GM12878 (cell line): ENCODE results near the gene FCER2. TPM values are rescaled to one million over a fixed set of nuclear protein-coding genes. Genes with fewer than 3 reads are reported as not detected.

Source experiments
- EGR1 ChIP-seq, 2 experiments: IDR thresholded peaks; 1 replicate in 1 of 2; 2 replicates in 1 of 2; pipeline ENCODE4 v1.6.1; 2011 to 2012; ENCODE audit warnings: low read depth in 2 of 2, low read length in 2 of 2, borderline replicate concordance in 1 of 2, mild to moderate bottlenecking in 1 of 2, moderate library complexity in 1 of 2
- GATAD2B ChIP-seq: fragments of 450-650 bp; conservative IDR thresholded peaks from 2 replicates; pipeline ENCODE4 v1.6.1; 2017; ENCODE audit warnings: low read depth, mild to moderate bottlenecking, moderate library complexity
- JUND ChIP-seq: IDR thresholded peaks from 2 replicates; pipeline ENCODE4 v1.6.1; 2012; ENCODE audit warnings: low read depth, mild to moderate bottlenecking, low read length, improper control_type of control experiment, moderate library complexity
- MYB ChIP-seq: fragments of 150-350 bp; IDR thresholded peaks from 2 replicates; pipeline ENCODE4 v1.6.1; 2014; ENCODE audit warnings: mild to moderate bottlenecking, low read depth, low read length, borderline replicate concordance
- SMARCA5 ChIP-seq: fragments of 450-650 bp; IDR thresholded peaks from 2 replicates; pipeline ENCODE4 v1.6.1; 2017; ENCODE audit warnings: mild to moderate bottlenecking
- STAT1 ChIP-seq: fragments of 450-650 bp; conservative IDR thresholded peaks from 2 replicates; pipeline ENCODE4 v1.6.1; 2014; ENCODE audit warnings: antibody characterized with exemption, mild to moderate bottlenecking
- TCF12 ChIP-seq: IDR thresholded peaks from 2 replicates; pipeline ENCODE4 v1.6.1; 2011; ENCODE audit warnings: low read depth, mild to moderate bottlenecking, low read length
- ZNF217 ChIP-seq: fragments of 450-650 bp; IDR thresholded peaks from 2 replicates; pipeline ENCODE4 v1.6.1; 2017; ENCODE audit warnings: antibody characterized with exemption, mild to moderate bottlenecking
- polyA plus RNA-seq, 11 experiments: library from polyadenylated mRNA; depleted of rRNA in 4 of 11; unstranded in 6 of 11; stranded (reverse) in 5 of 11; fragments of >200 nt; fragmentation: Nextera tagmentation in 4 of 11; fragmentation: Illumina TruSeq in 1 of 11; extraction: Ambion mirVana in 4 of 11; extraction: Trizol in 1 of 11; gene quantifications; 1 replicate in 1 of 11; 2 replicates in 10 of 11; pipeline versions ENCODE4 v1.2.1 to v1.2.3, GENCODE V29; 2011 to 2016; ENCODE audit warnings: inconsistent platforms in 2 of 11, missing spikeins in 2 of 11, low read depth in 1 of 11
- total RNA-seq, 4 experiments: library from RNA; depleted of rRNA in 3 of 4; stranded (reverse); fragments of >200 nt in 3 of 4; fragmentation: Illumina TruSeq in 1 of 4; extraction: Trizol in 1 of 4; gene quantifications; 2 replicates each; pipeline versions ENCODE4 v1.2.1 to v1.2.3, GENCODE V29; 2013 to 2021
- TF ChIP-seq, protein P1 (sequence below): fragments of 450-650 bp; IDR thresholded peaks from 2 replicates; pipeline ENCODE4 v1.6.1; 2017; ENCODE audit warnings: mild to moderate bottlenecking, moderate library complexity

The FCER2 gene
- total and polyA plus RNA-seq, 10 of the 15 experiments (the other 5 are each of a cell fraction or from before 2014, with no cell fraction given): 44.0 to 424 (median 241) TPM

DNA sequence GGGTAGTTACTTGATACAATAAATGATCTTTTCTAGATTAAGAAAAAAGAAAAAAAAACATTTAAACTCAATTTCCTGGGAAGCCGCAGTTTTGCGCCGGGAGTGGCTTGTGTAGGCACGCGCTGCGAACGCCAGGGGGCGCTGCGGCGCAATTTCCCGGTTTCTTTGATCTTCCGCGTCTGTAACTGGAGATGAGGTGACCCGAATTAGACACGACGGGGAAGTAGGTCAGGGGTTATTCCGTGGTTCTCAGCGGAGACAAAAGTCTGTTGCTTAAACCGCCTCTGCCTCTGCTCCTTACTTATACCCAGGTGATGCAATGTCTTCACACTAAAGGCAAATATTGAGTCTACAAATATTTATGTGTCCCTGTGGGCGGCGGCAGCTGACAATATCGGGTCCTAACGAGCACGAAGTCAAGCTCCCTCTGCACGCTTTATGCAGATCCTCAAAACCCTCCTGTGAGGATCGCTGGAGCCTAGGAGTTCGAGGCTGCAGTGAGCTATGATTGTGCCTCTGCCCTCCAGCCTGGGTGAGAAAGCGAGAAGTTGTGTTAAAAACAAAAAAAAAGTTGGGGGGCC is 49.8 kb downstream of the FCER2 start (continued):
- TF ChIP-seq SMARCA5 (no peak; the same call in 1 of the 2 replicates), TCF12 (no peak), EGR1 (IDR thresholded peaks at IDR 0.05; ENCODE audit: borderline replicate concordance in 1 of 2, low read depth in 2 of 2, low read length in 2 of 2) (0 out of 3 replicates have a peak, but pooled peaks of 1 of the 2 experiments have one; percentile 29), GATAD2B (no peak), STAT1 (no peak), ZNF217 (no peak), JUND (no peak), MYB (0 out of 2 replicates have a peak, but pooled peaks have one; percentile 24)
- TF ChIP-seq, protein P1, sequence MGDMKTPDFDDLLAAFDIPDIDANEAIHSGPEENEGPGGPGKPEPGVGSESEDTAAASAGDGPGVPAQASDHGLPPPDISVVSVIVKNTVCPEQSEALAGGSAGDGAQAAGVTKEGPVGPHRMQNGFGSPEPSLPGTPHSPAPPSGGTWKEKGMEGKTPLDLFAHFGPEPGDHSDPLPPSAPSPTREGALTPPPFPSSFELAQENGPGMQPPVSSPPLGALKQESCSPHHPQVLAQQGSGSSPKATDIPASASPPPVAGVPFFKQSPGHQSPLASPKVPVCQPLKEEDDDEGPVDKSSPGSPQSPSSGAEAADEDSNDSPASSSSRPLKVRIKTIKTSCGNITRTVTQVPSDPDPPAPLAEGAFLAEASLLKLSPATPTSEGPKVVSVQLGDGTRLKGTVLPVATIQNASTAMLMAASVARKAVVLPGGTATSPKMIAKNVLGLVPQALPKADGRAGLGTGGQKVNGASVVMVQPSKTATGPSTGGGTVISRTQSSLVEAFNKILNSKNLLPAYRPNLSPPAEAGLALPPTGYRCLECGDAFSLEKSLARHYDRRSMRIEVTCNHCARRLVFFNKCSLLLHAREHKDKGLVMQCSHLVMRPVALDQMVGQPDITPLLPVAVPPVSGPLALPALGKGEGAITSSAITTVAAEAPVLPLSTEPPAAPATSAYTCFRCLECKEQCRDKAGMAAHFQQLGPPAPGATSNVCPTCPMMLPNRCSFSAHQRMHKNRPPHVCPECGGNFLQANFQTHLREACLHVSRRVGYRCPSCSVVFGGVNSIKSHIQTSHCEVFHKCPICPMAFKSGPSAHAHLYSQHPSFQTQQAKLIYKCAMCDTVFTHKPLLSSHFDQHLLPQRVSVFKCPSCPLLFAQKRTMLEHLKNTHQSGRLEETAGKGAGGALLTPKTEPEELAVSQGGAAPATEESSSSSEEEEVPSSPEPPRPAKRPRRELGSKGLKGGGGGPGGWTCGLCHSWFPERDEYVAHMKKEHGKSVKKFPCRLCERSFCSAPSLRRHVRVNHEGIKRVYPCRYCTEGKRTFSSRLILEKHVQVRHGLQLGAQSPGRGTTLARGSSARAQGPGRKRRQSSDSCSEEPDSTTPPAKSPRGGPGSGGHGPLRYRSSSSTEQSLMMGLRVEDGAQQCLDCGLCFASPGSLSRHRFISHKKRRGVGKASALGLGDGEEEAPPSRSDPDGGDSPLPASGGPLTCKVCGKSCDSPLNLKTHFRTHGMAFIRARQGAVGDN: 0 out of 2 replicates have a peak, but pooled peaks have one; percentile 17
- TF ChIP-seq, all 136 proteins: peak for 43
